GM12891 (cell line): ENCODE results near the gene FGF21.

Experiments
- POLR2A ChIP-seq: IDR thresholded peaks from 2 replicates; pipeline ENCODE4 v1.6.1; 2011; ENCODE audit warnings: low read depth, low read length, control low read depth
- POLR2AphosphoS5 ChIP-seq: IDR thresholded peaks from 2 replicates; pipeline ENCODE4 v1.6.1; 2011; ENCODE audit warnings: low read depth, low read length, control low read depth
- TAF1 ChIP-seq: IDR thresholded peaks from 2 replicates; pipeline ENCODE4 v1.6.1; 2011; ENCODE audit warnings: low read depth, low read length, control low read depth

DNA sequence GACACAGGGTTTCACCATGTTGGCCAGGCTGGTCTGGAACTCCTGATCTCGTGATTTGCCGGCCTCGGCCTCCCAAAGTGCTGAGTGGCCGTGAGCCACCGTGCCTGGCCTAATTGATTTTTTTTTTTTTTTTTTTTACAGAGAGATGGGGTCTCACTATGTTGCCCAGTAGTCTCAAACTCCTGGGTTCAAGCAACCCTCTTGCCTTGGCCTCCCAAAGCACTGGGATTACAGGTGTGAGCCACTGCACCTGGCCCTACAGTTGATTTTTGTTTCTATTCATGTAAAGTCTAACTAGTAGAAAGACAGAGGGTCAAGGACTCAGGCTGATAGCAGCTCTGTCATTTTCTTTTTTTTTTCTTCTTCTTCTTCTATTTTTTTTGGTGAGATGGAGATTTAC lies 21.8 kb downstream of the FGF21 start:
- TF ChIP-seq POLR2AphosphoS5 (no peak), POLR2A (no peak), TAF1 (no peak)
